Measurements from ENCODE around the gene PDIK1L.

The PDIK1L gene

GRCh38 chr1:26083208-26083607 is 28.4 kb upstream of the PDIK1L start:
- ChIA-PET CTCF (interaction anchor here (1.7 kb wide), 1 partner anchor 47 kb away, joined by 7 read pairs; no protein-coding TSS in a partner anchor), POLR2A (no interaction called here)
- no peak for TF ChIP-seq TRIM28 (IDR thresholded peaks at IDR 0.05; ENCODE audit: borderline replicate concordance, low read length)
- TF ChIP-seq ZNF174 (tag by site-specific recombination; IDR thresholded peaks at IDR 0.05): no peak
- no peak for TF ChIP-seq ZNF558 (tag by site-specific recombination; IDR thresholded peaks at IDR 0.05)
- TF ChIP-seq, protein P1, sequence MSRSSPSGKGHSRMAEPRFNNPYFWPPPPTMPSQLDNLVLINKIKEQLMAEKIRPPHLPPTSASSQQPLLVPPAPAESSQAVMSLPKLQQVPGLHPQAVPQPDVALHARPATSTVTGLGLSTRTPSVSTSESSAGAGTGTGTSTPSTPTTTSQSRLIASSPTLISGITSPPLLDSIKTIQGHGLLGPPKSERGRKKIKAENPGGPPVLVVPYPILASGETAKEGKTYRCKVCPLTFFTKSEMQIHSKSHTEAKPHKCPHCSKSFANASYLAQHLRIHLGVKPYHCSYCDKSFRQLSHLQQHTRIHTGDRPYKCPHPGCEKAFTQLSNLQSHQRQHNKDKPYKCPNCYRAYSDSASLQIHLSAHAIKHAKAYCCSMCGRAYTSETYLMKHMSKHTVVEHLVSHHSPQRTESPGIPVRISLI (tag by site-specific recombination; IDR thresholded peaks at IDR 0.05): no peak
- TF ChIP-seq ZNF366 (tag by site-specific recombination; conservative IDR thresholded peaks at IDR 0.05): no peak
- TF ChIP-seq SCRT2 (tag by site-specific recombination; IDR thresholded peaks at IDR 0.05): no peak
- TF ChIP-seq ZNF140 (tag by site-specific recombination; IDR thresholded peaks at IDR 0.05): no peak
- TF ChIP-seq ZNF514 (tag by site-specific recombination; IDR thresholded peaks at IDR 0.05): no peak
- no peak for TF ChIP-seq ZNF623 (tag by site-specific recombination; IDR thresholded peaks at IDR 0.05)
- H3K9me3 ChIP-seq (ENCODE audit: control insufficient read depth, insufficient read depth, low read depth, low read length): no peaks in the 10 kb centered on the region
- H3K4me3 ChIP-seq (ENCODE audit: low read depth, low read length): no peak overlapping the region
- no peaks in the 10 kb centered on the region for H3K4me1 ChIP-seq (ENCODE audit: control insufficient read depth, insufficient read depth, low read length)
- no peaks in the 10 kb centered on the region for H3K36me3 ChIP-seq (ENCODE audit: control insufficient read depth in 2 of 2, insufficient read depth in 1 of 2, low read length in 2 of 2)
- no peak overlapping the region for H3K27ac ChIP-seq (ENCODE audit: extremely low read depth, low read depth, low read length)

DNA sequence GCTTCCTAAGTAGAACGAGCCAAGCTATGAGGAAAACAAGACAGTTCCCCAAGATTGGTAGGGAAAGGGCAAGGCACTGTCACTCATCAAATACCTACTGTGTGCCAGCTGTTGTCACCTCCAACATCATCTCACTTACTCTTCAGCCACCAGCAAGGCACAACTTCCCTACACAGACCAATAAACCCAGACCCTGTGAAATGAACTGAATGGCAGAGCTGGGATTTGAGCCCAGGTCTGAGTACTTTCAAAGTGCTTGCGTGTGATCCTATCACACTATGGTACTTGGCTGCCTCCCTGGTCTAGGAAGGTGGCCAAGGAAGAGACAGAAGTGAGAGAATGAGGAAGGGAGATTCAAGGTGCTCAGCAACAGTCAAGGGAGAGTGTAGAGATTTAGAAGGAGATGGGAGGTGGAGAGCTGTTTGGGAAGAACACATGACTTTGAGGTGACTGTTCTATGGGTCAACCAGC is 27.5 kb upstream of the PDIK1L start:
- Histone ChIP-seq H3K4me3 (ENCODE audit: low read depth, low read length) (no peak overlapping the region), H3K36me3 (ENCODE audit: control insufficient read depth in 2 of 2, insufficient read depth in 1 of 2, low read length in 2 of 2) (no peaks in the 10 kb centered on the region), H3K27ac (ENCODE audit: extremely low read depth, low read depth, low read length) (no peak overlapping the region), H3K4me1 (ENCODE audit: control insufficient read depth, insufficient read depth, low read length) (no peaks in the 10 kb centered on the region), H3K9me3 (ENCODE audit: control insufficient read depth, insufficient read depth, low read depth, low read length) (no peaks in the 10 kb centered on the region)
- ChIA-PET CTCF (interaction anchor here (1.7 kb wide), 1 partner anchor 48 kb away, joined by 7 read pairs; no protein-coding TSS in a partner anchor), POLR2A (no interaction called here)
- TF ChIP-seq, protein P2, sequence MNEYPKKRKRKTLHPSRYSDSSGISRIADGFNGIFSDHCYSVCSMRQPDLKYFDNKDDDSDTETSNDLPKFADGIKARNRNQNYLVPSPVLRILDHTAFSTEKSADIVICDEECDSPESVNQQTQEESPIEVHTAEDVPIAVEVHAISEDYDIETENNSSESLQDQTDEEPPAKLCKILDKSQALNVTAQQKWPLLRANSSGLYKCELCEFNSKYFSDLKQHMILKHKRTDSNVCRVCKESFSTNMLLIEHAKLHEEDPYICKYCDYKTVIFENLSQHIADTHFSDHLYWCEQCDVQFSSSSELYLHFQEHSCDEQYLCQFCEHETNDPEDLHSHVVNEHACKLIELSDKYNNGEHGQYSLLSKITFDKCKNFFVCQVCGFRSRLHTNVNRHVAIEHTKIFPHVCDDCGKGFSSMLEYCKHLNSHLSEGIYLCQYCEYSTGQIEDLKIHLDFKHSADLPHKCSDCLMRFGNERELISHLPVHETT (tag by site-specific recombination; IDR thresholded peaks at IDR 0.05): no peak
- TF ChIP-seq PRDM2 (tag by site-specific recombination; IDR thresholded peaks at IDR 0.05; ENCODE audit: borderline replicate concordance) (no peak), ZNF792 (tag by site-specific recombination; IDR thresholded peaks at IDR 0.05) (no peak), ZNF555 (tag by site-specific recombination; conservative IDR thresholded peaks at IDR 0.05) (no peak), ZNF280C (tag by site-specific recombination; IDR thresholded peaks at IDR 0.05) (no peak), ZNF266 (tag by site-specific recombination; IDR thresholded peaks at IDR 0.05; ENCODE audit: low read depth) (no peak), MEIS1 (CRISPR knock-in tag; IDR thresholded peaks at IDR 0.05; ENCODE audit: borderline replicate concordance) (no peak), ZNF558 (tag by site-specific recombination; IDR thresholded peaks at IDR 0.05) (no peak), ZBTB10 (tag by site-specific recombination; IDR thresholded peaks at IDR 0.05) (no peak)
- TF ChIP-seq, protein P3, sequence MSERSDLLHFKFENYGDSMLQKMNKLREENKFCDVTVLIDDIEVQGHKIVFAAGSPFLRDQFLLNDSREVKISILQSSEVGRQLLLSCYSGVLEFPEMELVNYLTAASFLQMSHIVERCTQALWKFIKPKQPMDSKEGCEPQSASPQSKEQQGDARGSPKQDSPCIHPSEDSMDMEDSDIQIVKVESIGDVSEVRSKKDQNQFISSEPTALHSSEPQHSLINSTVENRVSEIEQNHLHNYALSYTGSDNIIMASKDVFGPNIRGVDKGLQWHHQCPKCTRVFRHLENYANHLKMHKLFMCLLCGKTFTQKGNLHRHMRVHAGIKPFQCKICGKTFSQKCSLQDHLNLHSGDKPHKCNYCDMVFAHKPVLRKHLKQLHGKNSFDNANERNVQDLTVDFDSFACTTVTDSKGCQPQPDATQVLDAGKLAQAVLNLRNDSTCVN (tag by site-specific recombination; optimal IDR thresholded peaks at IDR 0.05): no peak

Data from HEK293 (cell line).